ENCODE results near the gene ACO2. TPM values are rescaled to one million over a fixed set of nuclear protein-coding genes. Genes with fewer than 3 reads are reported as not detected.

Gene ACO2
- total and polyA plus RNA-seq, 2 of the 4 experiments (the other 2 are of a cell fraction), result 71.3 to 72.9 TPM

DNA sequence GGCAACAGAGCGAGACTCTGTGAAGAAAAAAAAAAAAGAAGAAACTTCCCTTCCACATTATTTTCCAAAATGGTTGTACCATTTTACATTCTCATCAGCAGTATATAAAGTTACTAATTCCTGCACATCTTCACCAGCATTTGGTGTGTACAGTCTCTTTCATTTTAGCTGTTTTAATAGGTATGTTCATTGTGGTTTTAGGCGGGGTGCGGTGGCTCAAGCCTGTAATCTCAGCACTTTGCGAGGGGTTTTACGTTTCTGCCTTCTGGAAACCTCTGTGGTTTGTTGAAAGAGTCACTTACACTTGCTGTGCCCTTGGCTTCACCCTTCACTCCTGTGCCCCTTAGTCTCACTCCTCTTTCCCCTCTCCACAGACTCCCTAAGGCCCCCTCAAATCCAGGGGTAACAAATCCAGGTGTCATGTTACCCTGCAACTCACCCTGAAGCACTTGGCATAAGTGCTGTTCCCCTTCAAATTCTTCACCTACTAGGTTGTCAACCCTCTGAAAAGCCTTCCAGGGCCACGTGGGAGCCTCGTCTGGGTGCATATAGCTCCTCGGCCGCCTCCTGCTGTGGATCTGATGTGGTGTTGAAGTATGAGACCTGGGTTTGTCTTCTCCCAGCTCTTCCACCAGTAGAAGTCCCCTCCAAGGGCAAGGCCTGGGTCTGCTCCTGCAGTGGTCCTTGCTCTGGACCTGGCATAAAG lies 43.1 kb upstream of the ACO2 start (continued):
- TF ChIP-seq, protein P1, sequence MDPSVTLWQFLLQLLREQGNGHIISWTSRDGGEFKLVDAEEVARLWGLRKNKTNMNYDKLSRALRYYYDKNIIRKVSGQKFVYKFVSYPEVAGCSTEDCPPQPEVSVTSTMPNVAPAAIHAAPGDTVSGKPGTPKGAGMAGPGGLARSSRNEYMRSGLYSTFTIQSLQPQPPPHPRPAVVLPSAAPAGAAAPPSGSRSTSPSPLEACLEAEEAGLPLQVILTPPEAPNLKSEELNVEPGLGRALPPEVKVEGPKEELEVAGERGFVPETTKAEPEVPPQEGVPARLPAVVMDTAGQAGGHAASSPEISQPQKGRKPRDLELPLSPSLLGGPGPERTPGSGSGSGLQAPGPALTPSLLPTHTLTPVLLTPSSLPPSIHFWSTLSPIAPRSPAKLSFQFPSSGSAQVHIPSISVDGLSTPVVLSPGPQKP (IDR thresholded peaks at IDR 0.05; ENCODE audit: borderline replicate concordance, low read depth, low read length), result no peak
- TF ChIP-seq FOS (IDR thresholded peaks at IDR 0.05; ENCODE audit: low read depth, low read length) (no peak), RCOR1 (IDR thresholded peaks at IDR 0.05; ENCODE audit: insufficient replicate concordance, low read length) (no peak), POLR2A (IDR thresholded peaks at IDR 0.05; ENCODE audit: low read depth, low read length) (no peak)
